Activated naive CD4-positive, alpha-beta T cell treated with anti-CD3 and anti-CD28 coated beads, Interleukin-2, amount 50 U/mL, for 24 hours (primary cell): ENCODE measurements around the gene COA6.
A peak's percentile ranks its signal among the peaks of the same experiment; 100 is the strongest.

Experiments used
- H3K27ac Mint-ChIP-seq: one replicate; pipeline ENCODE4 v1.8.0; 2021; ENCODE audit warnings: mild to moderate bottlenecking, mixed read lengths
- H3K27me3 Mint-ChIP-seq: one replicate; pipeline ENCODE4 v1.8.0; 2021; ENCODE audit warnings: mixed read lengths
- H3K36me3 Mint-ChIP-seq: one replicate; pipeline ENCODE4 v1.8.0; 2021; ENCODE audit warnings: mixed read lengths
- H3K4me1 Mint-ChIP-seq: one replicate; pipeline ENCODE4 v1.8.0; 2021; ENCODE audit warnings: mixed read lengths
- H3K4me3 Mint-ChIP-seq: one replicate; pipeline ENCODE4 v1.8.0; 2021; ENCODE audit warnings: mild to moderate bottlenecking, mixed read lengths
- H3K9me3 Mint-ChIP-seq: one replicate; pipeline ENCODE4 v1.8.0; 2021; ENCODE audit warnings: mixed read lengths

COA6 gene, protein sequence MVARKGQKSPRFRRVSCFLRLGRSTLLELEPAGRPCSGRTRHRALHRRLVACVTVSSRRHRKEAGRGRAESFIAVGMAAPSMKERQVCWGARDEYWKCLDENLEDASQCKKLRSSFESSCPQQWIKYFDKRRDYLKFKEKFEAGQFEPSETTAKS

DNA sequence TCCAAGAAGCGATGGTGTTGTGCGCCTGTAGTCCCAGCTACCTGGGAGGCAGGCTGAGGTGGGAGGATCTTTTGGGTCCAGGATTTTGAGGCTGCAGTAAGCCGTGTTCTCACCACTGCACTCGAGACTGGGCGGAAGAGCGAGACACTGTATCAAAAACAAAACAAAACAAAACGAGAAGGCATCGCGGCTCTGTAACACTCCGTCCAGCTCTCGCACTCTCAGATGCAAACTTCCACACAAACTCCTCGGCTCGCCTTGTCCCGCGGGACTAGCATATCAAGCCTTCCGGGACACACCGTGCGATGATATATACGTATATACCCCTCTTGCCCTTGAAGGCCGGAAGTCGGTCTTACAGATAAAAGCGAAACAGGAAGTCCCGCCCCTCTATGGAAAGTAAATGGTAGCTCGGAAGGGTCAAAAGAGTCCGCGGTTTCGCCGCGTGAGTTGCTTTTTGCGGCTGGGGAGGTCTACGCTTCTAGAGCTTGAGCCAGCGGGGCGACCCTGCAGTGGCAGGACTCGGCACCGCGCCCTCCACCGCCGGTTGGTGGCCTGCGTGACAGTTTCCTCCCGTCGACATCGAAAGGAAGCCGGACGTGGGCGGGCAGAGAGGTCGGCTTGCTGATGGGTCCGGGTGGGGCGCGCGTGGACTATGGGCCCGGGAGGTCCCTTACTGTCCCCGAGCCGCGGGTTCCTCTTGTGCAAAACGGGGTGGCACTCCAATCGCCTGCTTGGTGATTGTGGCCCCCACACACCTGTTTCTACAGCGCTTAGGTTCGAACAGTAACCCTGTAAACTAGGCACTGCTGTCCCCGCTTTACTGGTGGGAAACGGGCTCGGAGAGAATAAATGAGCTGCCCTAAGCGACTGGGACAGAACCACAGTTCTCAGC is at the start of gene COA6:
Gene COA6, plus strand, starts transcription at position 393 of the 895 bp plus-strand sequence. Its CDS starts 11 bp downstream, at position 404.
- peaks cover 73% of the 10 kb centered on the region for H3K4me1 Mint-ChIP-seq
- H3K9me3 Mint-ChIP-seq: no peaks in the 10 kb centered on the region
- H3K36me3 Mint-ChIP-seq: peaks cover 12% of the 10 kb centered on the region
- H3K27me3 Mint-ChIP-seq: no peaks in the 10 kb centered on the region
- peak within 1 kb of the TSS; percentile 99 for H3K4me3 Mint-ChIP-seq
- peak within 1 kb of the TSS; percentile 100 for H3K27ac Mint-ChIP-seq

DNA sequence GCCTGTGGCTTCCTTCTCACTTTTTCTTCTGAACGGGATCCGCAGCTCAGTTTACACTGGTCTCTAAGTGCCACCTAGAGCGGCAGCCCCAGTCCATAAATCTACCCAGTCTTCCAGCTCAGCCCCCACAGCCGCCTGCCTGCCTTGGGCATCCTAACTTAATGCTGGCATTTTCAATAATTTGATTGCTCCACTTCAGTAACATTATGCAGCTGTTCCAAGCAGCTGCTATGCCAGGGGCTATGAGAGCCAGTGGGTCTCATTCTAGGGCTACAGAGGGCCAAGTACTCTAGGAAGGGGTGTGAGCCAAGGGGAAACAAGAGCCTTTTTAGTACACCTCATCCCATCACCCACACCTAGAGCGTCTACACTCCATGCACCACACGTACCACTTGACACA is 48.4 kb upstream of the COA6 start:
- no peaks in the 10 kb centered on the region for H3K36me3 Mint-ChIP-seq
- no peak overlapping the region for H3K27ac Mint-ChIP-seq
- H3K4me1 Mint-ChIP-seq: peaks cover 57% of the 10 kb centered on the region
- no peak overlapping the region for H3K4me3 Mint-ChIP-seq
- no peaks in the 10 kb centered on the region for H3K27me3 Mint-ChIP-seq
- H3K9me3 Mint-ChIP-seq: no peaks in the 10 kb centered on the region

DNA sequence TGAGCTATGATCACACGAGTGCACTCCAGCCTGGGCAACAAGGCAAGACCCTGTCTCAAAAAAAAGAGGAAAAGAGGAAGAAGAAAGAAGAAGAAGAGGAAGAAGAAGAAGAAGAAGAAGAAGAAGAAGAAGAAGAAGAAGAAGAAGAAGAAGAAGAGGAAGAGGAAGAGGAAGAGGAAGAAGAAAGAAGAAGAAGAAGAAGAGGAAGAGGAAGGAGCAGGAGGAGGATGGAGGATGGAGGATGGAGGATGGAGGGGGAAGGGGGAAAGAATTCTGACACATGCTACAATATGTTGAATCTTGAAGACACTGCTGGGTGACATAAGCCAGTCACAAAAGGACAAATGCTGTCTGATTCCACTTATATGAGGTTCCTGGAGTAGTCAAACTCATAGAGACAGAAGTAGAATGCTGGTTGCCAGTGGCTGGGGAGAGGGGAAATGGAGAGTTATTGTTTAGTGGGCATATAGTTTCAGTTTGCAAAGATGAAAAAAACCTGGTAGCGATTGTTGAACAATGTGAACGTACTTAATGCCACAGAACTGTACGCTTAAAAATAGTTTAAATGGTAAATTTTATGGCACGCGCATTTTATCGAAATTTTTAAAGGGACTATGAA is 47.3 kb upstream of the COA6 start:
- Mint-ChIP-seq H3K36me3 (no peaks in the 10 kb centered on the region), H3K27me3 (no peaks in the 10 kb centered on the region), H3K4me1 (peaks cover 49% of the 10 kb centered on the region), H3K9me3 (no peaks in the 10 kb centered on the region), H3K4me3 (peak overlapping the region; percentile 87), H3K27ac (peak overlapping the region; percentile 95)

DNA sequence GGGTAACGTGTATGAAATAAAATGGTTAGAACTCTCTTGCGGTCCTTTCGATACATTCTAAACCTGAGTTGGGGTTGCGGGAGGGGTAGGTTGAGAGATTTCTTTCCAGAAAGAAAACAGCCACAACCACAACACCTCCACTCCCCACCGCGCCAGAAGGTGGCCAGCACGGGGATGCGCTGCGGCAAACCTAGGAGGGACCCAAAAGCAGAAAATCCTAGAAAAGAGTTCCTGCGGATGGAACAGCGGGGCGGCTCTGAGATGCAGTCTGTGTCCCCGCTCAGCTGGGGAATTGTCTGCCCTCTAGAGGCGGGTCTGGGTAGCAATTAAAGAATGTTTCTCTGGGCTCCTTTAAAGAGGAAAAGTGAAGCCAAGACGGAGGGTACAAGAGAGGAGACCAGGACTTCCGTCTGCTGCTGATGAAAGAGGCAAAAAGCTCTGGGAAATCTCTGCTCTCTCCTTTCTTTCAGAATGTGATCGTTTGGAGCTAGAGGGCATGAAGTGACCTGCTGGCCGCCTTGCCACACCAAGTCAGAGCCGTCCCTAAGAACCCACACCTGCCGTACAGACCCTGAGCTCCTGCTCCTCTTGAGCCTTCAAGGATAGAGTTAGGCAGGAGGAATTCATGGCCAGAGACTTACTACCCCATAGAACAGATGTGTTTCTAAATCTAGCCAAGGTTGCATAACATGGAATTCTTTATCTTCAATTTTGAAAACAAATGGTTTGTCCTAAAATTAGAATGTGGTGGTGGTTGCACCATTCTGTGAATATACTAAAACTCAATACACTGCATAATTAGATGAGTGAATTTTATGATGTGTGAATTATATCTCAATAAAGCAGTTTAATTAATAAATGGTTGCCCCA is 46.5 kb upstream of the COA6 start:
- Mint-ChIP-seq H3K4me1 (peaks cover 42% of the 10 kb centered on the region), H3K36me3 (no peaks in the 10 kb centered on the region), H3K27ac (peak overlapping the region; percentile 95), H3K9me3 (no peaks in the 10 kb centered on the region), H3K27me3 (no peaks in the 10 kb centered on the region), H3K4me3 (peak overlapping the region; percentile 87)

DNA sequence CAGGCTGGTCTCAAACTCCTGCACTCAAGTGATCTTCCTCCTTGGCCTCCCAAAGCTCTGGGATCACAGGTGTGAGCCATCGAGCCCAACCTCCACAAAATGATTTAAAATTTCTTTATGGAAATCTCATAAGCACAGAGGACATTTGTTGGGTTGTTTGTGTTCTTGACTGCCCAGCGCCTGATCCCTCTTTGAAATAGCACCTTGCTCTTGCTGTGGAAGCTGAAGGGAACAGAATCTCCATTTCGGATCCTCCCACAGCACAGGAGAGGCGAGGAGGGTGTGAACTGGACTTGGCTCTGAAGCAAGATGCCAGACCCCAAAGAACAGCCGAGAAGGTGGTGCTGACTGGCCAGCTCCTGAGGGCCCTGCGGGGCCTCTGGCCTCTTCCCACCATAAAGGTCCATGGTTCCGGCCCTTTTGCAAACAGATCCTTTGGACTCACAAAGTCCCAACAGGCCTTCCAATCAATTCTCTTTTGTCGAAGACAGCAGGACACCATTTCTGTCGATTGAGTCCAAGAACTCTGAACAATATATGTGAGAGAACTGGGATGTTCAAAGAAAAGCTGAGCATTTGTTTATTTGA is 45.6 kb upstream of the COA6 start:
- Mint-ChIP-seq H3K4me1 (peaks cover 35% of the 10 kb centered on the region), H3K4me3 (no peak overlapping the region), H3K27ac (no peak overlapping the region), H3K36me3 (no peaks in the 10 kb centered on the region), H3K27me3 (no peaks in the 10 kb centered on the region), H3K9me3 (no peaks in the 10 kb centered on the region)

DNA sequence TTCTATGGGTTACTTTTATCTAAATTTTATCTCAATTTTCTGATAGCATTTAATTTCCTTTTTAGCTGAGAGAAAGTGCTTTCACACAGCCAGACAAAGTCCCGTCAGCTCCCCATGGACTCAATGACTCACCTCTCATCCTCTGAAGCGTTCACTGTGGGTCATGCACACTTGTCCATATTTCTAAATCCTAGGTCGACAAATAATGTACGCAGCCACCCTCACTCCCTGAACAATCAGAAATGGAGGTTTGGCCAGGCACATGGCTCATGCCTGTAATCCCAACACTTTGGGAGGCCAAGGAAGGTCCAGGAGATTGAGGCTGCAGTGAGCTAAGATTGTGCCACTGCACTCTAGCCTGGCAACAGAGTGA is 42.4 kb upstream of the COA6 start:
- Mint-ChIP-seq H3K9me3 (no peaks in the 10 kb centered on the region), H3K4me1 (peaks cover 12% of the 10 kb centered on the region), H3K27ac (no peak overlapping the region), H3K36me3 (peaks cover 2% of the 10 kb centered on the region), H3K27me3 (no peaks in the 10 kb centered on the region), H3K4me3 (no peak overlapping the region)

DNA sequence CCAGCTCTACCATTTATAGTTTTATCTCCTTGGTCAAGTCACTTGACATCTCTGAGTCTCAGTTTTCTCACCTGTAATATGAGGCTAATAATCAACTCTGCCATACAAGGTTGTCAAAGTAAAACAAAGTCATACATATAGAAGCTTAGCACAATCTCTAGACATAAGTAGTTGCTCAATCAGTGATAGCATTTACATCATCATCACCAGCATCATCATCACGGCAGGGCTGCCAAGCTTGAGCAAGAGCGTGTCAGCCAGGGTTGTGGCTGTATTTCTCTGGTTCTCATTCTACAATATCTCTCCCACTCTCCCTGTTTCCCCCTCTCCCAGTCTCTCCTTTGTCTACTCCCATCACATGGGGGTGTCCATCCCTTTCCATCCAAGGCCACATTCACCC is 41.7 kb upstream of the COA6 start:
- Mint-ChIP-seq H3K4me3 (no peak overlapping the region), H3K36me3 (peaks cover 2% of the 10 kb centered on the region), H3K27me3 (no peaks in the 10 kb centered on the region)

DNA sequence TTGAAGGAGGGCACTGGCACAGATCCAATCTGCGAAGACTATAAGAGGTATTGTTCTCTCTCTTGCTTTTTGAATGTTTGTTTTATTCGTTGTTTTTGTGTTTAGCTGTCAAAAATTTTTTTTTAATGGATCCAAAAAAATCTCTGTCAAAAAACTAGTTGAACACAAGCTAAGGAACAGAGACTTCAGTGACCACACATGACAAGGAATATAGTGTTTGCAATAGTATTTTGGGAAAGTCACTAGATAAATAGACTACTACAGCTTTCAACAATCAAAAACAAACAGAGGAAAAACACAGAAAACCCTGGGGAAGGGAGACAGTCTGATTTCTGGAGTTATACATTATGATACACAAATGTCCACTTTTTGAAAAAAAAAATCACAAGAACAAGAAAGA is 36.9 kb upstream of the COA6 start:
- Mint-ChIP-seq H3K4me1 (no peaks in the 10 kb centered on the region), H3K27me3 (no peaks in the 10 kb centered on the region), H3K36me3 (peaks cover 7% of the 10 kb centered on the region), H3K4me3 (no peak overlapping the region), H3K27ac (no peak overlapping the region), H3K9me3 (peaks cover 19% of the 10 kb centered on the region)

More for the DNA sequence above, 41.7 kb upstream of the COA6 start:
- H3K9me3 Mint-ChIP-seq: peaks cover under 1% of the 10 kb centered on the region
- H3K4me1 Mint-ChIP-seq: peaks cover 5% of the 10 kb centered on the region
- H3K27ac Mint-ChIP-seq: no peak overlapping the region

DNA sequence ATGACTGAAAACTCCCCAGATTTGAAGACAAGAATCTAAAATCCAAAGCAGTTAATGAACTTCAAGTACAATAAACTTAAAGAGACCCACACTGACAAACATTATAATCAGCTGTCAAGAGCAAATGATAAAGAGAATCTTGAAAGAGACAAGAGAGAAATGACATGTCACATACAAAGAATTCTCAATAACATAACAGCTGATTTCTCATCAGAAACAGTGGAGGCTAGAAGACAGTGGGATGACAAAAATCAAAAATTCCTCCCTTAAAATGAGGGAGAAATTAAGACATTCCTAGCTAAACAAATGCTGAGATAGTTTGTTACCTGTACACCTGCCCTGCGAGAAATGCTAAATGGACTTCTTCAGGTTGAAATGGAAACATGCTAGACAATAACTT is 36.0 kb upstream of the COA6 start:
- peaks cover 7% of the 10 kb centered on the region for H3K36me3 Mint-ChIP-seq
- H3K27ac Mint-ChIP-seq: no peak overlapping the region
- no peaks in the 10 kb centered on the region for H3K27me3 Mint-ChIP-seq
- H3K9me3 Mint-ChIP-seq: peaks cover 19% of the 10 kb centered on the region
- no peaks in the 10 kb centered on the region for H3K4me1 Mint-ChIP-seq
- H3K4me3 Mint-ChIP-seq: no peak overlapping the region

DNA sequence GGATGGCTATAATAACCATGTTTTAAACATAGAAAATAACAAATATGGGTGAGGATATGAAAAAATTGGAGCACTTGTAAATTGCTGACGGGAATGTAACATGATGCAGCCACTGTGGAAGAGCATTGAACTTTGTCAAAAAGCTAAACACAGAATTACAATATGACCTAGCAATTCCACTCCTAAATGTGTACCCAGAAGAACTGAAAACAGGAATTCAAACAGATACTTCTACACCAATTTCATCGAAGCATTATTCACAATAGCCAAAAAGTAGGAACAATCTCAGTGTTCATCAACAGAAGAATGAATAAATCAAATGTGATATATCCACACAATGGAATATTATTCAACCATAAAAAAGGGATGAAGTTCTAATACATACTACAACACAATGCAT is 32.7 kb upstream of the COA6 start:
- H3K27me3 Mint-ChIP-seq: no peaks in the 10 kb centered on the region
- peaks cover 19% of the 10 kb centered on the region for H3K9me3 Mint-ChIP-seq
- H3K4me1 Mint-ChIP-seq: no peaks in the 10 kb centered on the region

DNA sequence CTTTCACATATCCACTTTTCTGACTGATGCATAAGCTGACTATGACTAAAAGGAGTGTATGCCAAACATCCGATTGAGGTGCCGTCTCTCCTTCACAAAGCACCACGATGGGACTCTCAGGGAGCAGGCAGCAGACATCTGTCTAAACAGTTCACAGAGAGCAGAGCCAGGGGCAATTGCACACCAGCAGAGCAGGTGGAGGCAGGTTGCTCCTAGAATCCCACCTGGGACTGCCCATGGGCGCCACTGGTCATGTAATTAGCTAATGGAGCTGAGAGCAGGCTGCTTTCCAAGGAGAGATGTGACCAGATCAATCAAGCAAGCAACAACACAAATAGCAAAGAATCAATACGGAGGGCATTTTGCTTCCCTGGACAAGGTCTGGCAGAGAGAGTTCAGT is 30.5 kb upstream of the COA6 start:
- H3K4me3 Mint-ChIP-seq: no peak overlapping the region
- peaks cover 3% of the 10 kb centered on the region for H3K36me3 Mint-ChIP-seq
- H3K4me1 Mint-ChIP-seq: no peaks in the 10 kb centered on the region
- H3K9me3 Mint-ChIP-seq: peaks cover 12% of the 10 kb centered on the region
- H3K27ac Mint-ChIP-seq: no peak overlapping the region
- H3K27me3 Mint-ChIP-seq: no peaks in the 10 kb centered on the region

More for the DNA sequence above, 32.7 kb upstream of the COA6 start:
- Mint-ChIP-seq H3K36me3 (peaks cover 5% of the 10 kb centered on the region), H3K4me3 (no peak overlapping the region), H3K27ac (no peak overlapping the region)

DNA sequence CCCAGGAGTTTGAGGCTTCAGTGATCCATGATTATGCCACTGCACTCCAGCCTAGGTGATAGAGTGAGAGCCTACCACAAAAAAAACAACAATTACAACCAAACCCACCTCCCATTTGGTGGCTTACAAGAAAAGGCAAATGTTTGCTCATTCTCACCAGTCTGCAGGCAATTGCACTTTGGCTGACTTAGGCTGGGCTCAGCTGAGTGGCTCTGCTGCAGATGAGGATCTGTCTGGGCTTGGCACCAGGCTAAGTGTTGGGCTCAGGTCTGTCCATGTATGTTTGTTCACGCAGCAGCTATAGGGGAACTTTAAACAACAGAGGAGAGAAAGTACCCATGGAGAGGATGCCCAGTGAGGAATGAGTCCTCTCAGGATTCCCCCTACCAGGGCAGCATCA is 28.0 kb upstream of the COA6 start:
- no peak overlapping the region for H3K27ac Mint-ChIP-seq
- no peaks in the 10 kb centered on the region for H3K36me3 Mint-ChIP-seq
- peaks cover 2% of the 10 kb centered on the region for H3K9me3 Mint-ChIP-seq
- H3K4me1 Mint-ChIP-seq: no peaks in the 10 kb centered on the region
- no peak overlapping the region for H3K4me3 Mint-ChIP-seq
- no peaks in the 10 kb centered on the region for H3K27me3 Mint-ChIP-seq

DNA sequence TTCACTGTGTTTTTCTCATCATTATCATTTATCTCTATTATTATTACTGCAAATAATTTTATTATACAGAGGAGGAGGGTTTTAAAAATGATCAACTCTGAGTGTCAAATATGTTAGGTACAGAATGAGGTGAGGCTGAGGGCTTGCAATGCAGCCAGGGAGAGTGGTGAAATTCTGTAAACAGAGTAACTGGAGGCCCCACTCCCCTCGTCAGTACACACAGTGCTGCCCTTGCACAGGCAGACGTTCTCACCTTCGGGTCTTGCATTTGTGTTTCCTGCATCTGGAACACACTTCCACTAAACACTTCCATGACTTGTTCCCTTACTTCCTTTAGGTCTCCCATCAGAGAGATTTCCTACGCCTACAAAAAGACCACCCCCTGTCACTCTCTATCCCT is 24.3 kb upstream of the COA6 start:
- no peaks in the 10 kb centered on the region for H3K27me3 Mint-ChIP-seq
- H3K4me3 Mint-ChIP-seq: no peak overlapping the region
- H3K9me3 Mint-ChIP-seq: no peaks in the 10 kb centered on the region
- H3K4me1 Mint-ChIP-seq: no peaks in the 10 kb centered on the region
- no peaks in the 10 kb centered on the region for H3K36me3 Mint-ChIP-seq
- no peak overlapping the region for H3K27ac Mint-ChIP-seq

DNA sequence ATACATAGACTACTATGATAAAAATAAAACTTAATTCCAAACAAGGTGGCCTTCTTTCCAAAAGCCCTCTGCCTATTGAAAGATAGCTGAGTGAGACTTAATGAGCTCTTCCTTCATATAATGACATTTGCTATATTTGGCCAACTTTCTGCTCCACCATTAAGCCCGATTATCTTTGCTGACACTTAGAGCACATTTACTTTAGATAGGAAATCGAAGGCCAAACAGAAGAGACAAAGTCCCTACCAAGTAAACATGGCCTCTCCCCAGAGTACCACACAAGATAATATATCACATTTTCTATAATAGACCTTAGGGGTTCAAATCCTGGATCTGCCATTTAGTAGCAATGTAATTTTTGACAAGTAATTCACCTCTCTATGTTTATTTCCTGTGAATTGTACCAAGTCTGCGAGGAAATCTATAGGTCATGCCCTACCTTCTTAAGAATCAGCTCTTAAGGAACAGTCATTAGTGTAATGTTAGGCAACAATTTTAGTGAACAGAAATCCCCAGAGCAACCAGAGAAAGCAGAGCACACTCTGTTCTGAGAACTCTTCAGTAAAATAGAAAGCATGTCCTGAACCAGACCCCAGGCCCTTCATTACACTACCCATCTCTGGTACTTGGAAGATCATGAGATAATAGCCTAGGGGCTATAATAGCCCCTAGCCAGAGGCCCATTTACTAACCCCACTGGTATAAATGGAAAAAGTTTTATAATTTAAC is 17.3 kb upstream of the COA6 start:
- Mint-ChIP-seq H3K4me3 (peak overlapping the region; percentile 89), H3K9me3 (no peaks in the 10 kb centered on the region), H3K4me1 (peaks cover 7% of the 10 kb centered on the region), H3K27ac (peak overlapping the region; percentile 84), H3K36me3 (peaks cover 1% of the 10 kb centered on the region), H3K27me3 (no peaks in the 10 kb centered on the region)
